ENCODE results near the gene LPCAT1.

The LPCAT1 gene

GRCh38 chr5:1555011-1555807, 31.4 kb upstream of the LPCAT1 start:
- DNase-seq (ENCODE audit: low read depth) = no peak

GRCh38 chr5:1554410-1554967, 30.7 kb upstream of the LPCAT1 start:
- no peak for DNase-seq (ENCODE audit: low read depth)

GRCh38 chr5:1553539-1554409, 30.0 kb upstream of the LPCAT1 start:
- no peak for DNase-seq (ENCODE audit: low read depth)

GRCh38 chr5:1552521-1553255, 28.9 kb upstream of the LPCAT1 start:
- DNase-seq (ENCODE audit: low read depth) = no peak

GRCh38 chr5:1551426-1552301, 27.9 kb upstream of the LPCAT1 start:
- DNase-seq (ENCODE audit: low read depth) = no peak

GRCh38 chr5:1550287-1551076, 26.7 kb upstream of the LPCAT1 start:
- DNase-seq (ENCODE audit: low read depth) = no peak

GRCh38 chr5:1549475-1550030, 25.8 kb upstream of the LPCAT1 start:
- DNase-seq (ENCODE audit: low read depth) = no peak

GRCh38 chr5:1548702-1549474, 25.1 kb upstream of the LPCAT1 start:
- DNase-seq (ENCODE audit: low read depth) = no peak

GRCh38 chr5:1547655-1548054, 23.9 kb upstream of the LPCAT1 start:
- no peak for DNase-seq (ENCODE audit: low read depth)

- DNase-seq (ENCODE audit: low read depth) = no peak
Observed at GRCh38 chr5:1547236-1547635, 23.5 kb upstream of the LPCAT1 start.

GRCh38 chr5:1546556-1546955, 22.8 kb upstream of the LPCAT1 start:
- DNase-seq (ENCODE audit: low read depth) = no peak

GRCh38 chr5:1545805-1546355, 22.1 kb upstream of the LPCAT1 start:
- no peak for DNase-seq (ENCODE audit: low read depth)

- no peak for DNase-seq (ENCODE audit: low read depth)
Observed at GRCh38 chr5:1545126-1545804, 21.5 kb upstream of the LPCAT1 start.

- no peak for DNase-seq (ENCODE audit: low read depth)
Observed at GRCh38 chr5:1544294-1544961, 20.7 kb upstream of the LPCAT1 start.

GRCh38 chr5:1543398-1544293, 19.9 kb upstream of the LPCAT1 start:
- no peak for DNase-seq (ENCODE audit: low read depth)

GRCh38 chr5:1542781-1543180, 19.0 kb upstream of the LPCAT1 start:
- DNase-seq (ENCODE audit: low read depth) = no peak
